Neural cell (in vitro differentiated cells): ENCODE measurements around the gene COLEC12.

ENCODE experiments used
- EP300 ChIP-seq: fragments of 450-650 bp; conservative IDR thresholded peaks from 2 replicates; pipeline ENCODE4 v1.6.1; 2014; ENCODE audit warnings: antibody characterized with exemption, mild to moderate bottlenecking, moderate library complexity; ENCODE audit not compliant: poor library complexity, severe bottlenecking
- EZH2 ChIP-seq: fragments of 200-600, 300-800 bp; shearing (Covaris generic), sonication (generic); IDR thresholded peaks from 2 replicates; pipeline ENCODE4 v1.6.1; 2014; ENCODE audit warnings: antibody characterized with exemption, low read length, borderline replicate concordance, mild to moderate bottlenecking; ENCODE audit not compliant: insufficient read depth, poor library complexity, severe bottlenecking
- MXI1 ChIP-seq: fragments of 450-650 bp; conservative IDR thresholded peaks from 2 replicates; pipeline ENCODE4 v1.6.1; 2014; ENCODE audit warnings: antibody characterized with exemption, mild to moderate bottlenecking; ENCODE audit not compliant: poor library complexity, severe bottlenecking
- POLR2AphosphoS5 ChIP-seq: IDR thresholded peaks from 2 replicates; pipeline ENCODE4 v1.6.1; 2012
- RAD21 ChIP-seq: fragments of 450-650 bp; conservative IDR thresholded peaks from 2 replicates; pipeline ENCODE4 v1.6.1; 2014; ENCODE audit warnings: antibody characterized with exemption, mild to moderate bottlenecking, moderate library complexity
- SMC3 ChIP-seq: fragments of 450-650 bp; conservative IDR thresholded peaks from 2 replicates; pipeline ENCODE4 v1.6.1; 2014; ENCODE audit warnings: antibody characterized with exemption, mild to moderate bottlenecking, moderate library complexity; ENCODE audit not compliant: poor library complexity
- TAF1 ChIP-seq: IDR thresholded peaks from 2 replicates; pipeline ENCODE4 v1.6.1; 2012; ENCODE audit warnings: low read depth
- TF ChIP-seq, protein P1 (sequence below): fragments of 450-650 bp; IDR thresholded peaks from 2 replicates; pipeline ENCODE4 v1.5.1; 2014; ENCODE audit warnings: antibody characterized with exemption, mild to moderate bottlenecking, moderate library complexity; ENCODE audit not compliant: poor library complexity, severe bottlenecking
- TF ChIP-seq, protein P2 (sequence below): IDR thresholded peaks from 2 replicates; pipeline ENCODE4 v1.6.1; 2012; ENCODE audit warnings: borderline replicate concordance

DNA sequence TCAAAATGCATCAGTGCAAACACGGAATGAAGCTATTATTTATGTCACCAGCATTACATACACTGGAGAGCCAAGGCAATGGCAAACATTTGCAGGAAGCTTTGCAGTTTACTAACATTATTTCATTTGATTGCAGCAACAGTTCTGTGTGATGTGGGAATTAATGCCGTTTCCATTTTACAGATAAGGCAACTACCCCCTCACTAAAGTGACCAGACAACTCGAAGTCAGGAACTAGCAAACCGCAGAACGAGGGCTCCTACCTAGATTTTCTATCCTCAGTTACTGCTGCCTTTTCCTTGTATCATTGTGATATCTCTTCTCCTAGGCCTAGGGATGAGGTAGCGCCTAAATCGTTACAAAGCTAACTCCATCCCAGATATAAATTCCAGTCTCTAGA lies 85.5 kb downstream of the COLEC12 start:
- TF ChIP-seq, protein P1, sequence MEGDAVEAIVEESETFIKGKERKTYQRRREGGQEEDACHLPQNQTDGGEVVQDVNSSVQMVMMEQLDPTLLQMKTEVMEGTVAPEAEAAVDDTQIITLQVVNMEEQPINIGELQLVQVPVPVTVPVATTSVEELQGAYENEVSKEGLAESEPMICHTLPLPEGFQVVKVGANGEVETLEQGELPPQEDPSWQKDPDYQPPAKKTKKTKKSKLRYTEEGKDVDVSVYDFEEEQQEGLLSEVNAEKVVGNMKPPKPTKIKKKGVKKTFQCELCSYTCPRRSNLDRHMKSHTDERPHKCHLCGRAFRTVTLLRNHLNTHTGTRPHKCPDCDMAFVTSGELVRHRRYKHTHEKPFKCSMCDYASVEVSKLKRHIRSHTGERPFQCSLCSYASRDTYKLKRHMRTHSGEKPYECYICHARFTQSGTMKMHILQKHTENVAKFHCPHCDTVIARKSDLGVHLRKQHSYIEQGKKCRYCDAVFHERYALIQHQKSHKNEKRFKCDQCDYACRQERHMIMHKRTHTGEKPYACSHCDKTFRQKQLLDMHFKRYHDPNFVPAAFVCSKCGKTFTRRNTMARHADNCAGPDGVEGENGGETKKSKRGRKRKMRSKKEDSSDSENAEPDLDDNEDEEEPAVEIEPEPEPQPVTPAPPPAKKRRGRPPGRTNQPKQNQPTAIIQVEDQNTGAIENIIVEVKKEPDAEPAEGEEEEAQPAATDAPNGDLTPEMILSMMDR: no peak
- no peak for TF ChIP-seq TAF1
- no peak for TF ChIP-seq RAD21
- TF ChIP-seq MXI1: no peak
- TF ChIP-seq SMC3: no peak
- no peak for TF ChIP-seq EZH2
- TF ChIP-seq EP300: no peak
- TF ChIP-seq, protein P2, sequence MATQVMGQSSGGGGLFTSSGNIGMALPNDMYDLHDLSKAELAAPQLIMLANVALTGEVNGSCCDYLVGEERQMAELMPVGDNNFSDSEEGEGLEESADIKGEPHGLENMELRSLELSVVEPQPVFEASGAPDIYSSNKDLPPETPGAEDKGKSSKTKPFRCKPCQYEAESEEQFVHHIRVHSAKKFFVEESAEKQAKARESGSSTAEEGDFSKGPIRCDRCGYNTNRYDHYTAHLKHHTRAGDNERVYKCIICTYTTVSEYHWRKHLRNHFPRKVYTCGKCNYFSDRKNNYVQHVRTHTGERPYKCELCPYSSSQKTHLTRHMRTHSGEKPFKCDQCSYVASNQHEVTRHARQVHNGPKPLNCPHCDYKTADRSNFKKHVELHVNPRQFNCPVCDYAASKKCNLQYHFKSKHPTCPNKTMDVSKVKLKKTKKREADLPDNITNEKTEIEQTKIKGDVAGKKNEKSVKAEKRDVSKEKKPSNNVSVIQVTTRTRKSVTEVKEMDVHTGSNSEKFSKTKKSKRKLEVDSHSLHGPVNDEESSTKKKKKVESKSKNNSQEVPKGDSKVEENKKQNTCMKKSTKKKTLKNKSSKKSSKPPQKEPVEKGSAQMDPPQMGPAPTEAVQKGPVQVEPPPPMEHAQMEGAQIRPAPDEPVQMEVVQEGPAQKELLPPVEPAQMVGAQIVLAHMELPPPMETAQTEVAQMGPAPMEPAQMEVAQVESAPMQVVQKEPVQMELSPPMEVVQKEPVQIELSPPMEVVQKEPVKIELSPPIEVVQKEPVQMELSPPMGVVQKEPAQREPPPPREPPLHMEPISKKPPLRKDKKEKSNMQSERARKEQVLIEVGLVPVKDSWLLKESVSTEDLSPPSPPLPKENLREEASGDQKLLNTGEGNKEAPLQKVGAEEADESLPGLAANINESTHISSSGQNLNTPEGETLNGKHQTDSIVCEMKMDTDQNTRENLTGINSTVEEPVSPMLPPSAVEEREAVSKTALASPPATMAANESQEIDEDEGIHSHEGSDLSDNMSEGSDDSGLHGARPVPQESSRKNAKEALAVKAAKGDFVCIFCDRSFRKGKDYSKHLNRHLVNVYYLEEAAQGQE: no peak
- TF ChIP-seq POLR2AphosphoS5: no peak
